Measurements from ENCODE around the gene TMEM132D.
A peak's percentile ranks its signal among the peaks of the same experiment; 100 is the strongest.

The TMEM132D gene

GRCh38 chr12:129827102-129827865, 76.5 kb downstream of the TMEM132D start:
- DNase-seq (ENCODE audit: low spot score): no peak
- no peak for FAIRE-seq

DNA sequence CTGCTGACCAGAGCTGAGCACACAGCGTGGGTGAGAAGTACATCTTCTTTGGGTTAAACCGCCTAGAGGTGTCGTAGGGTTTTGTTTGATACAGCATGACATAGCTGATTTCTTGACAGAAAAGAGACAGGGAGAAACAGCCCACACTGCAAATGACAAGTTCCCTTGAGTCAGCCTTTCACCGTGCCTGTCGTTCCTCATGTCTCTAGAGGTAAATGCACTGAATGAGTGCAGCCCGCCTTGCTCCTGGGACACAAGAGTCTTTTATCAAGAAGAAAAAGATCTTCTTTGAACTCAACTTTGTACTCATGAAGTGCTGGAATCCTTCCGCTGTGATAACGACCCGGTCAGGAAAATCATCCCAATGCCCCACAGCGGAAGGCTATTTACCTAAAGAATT, 77.6 kb downstream of the TMEM132D start:
- DNase-seq (ENCODE audit: low spot score): no peak
- no peak for FAIRE-seq

DNA sequence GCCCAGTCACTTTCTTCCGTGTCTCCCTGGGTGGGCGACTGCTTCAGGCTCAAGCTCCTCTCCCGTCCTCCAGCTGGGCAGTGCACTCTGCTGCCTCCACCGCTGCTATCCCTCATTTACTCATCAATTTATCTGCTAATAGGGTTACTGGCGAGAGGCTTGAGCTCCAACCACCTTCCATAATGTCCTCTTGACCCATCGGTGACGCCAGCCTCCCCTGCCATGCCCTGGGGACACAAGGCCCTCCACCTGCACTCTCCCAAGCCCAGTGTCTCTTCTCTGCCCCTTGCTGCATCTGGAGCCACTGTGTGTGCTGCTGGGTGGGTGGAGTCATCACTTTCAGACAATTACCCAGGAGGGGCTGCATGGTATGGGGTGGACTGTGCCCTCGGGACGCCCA, 78.5 kb downstream of the TMEM132D start:
- no peak for FAIRE-seq

DNA sequence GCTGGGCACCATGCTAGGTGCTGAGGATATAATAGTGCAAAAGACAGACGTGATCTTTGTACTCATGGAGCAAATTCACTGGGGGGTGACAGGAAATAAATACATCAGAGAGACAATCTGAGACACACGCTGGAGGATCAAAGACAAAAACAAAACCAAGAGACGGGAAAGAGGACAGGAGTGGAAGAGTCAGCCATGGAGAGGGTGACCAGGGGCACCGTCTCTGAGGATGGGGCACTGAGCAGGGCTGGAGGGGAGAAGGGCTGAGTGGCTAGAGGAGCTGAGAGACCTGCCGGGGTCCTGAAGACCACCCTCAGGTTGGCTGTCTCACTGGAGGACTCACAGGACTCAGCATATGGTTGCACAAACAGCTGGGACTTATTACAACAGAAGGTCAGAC, 81.9 kb downstream of the TMEM132D start:
- DNase-seq (ENCODE audit: low spot score): no peak
- no peak for FAIRE-seq

More for the DNA sequence above, 78.5 kb downstream of the TMEM132D start:
- DNase-seq (ENCODE audit: low spot score): no peak

GRCh38 chr12:129819391-129819790, 84.4 kb downstream of the TMEM132D start:
- no peak for FAIRE-seq

GRCh38 chr12:129815846-129816245, 88.0 kb downstream of the TMEM132D start:
- FAIRE-seq (no peak), DNase-seq (ENCODE audit: low spot score) (no peak)

More at GRCh38 chr12:129819391-129819790, 84.4 kb downstream of the TMEM132D start:
- no peak for DNase-seq (ENCODE audit: low spot score)

DNA sequence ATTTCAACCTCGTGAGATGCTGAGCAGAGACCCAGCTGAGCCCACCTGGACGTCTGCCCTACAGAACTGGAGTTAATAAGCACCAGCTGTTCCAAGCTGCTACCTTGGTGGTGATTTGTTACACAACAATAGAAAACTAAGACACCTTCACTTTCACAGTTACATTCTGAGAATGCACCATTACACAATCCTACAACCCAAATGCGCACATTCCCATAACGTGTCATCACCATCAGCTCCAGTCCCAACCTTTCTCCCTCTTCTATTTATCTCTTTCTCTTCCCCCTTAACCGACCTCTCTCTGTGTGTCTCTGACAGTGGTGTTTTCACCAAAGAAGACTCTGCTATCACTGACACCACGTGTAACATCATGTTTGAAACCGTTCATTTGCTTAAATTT, 91.9 kb downstream of the TMEM132D start:
- FAIRE-seq (no peak), DNase-seq (ENCODE audit: low spot score) (no peak)

DNA sequence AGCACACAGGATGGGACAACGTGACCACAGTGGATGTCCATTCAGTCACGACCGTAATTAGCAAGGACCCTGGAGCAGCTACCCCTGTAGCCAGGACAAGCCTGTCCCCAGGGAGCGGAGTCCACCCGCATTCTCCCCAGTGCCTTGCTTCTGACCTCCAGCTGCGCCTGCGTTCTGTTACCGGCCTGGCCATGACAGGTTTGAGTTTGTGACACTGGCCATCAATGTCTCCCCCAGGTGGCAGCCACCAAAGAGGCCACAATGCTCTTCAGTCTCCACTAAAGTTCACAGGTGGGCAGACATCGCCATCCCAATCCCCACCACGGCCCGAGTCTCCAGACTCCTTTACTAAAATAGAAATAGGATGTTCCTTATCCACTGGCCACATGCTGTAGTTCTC, 96.7 kb downstream of the TMEM132D start:
- no peak for DNase-seq (ENCODE audit: low spot score)
- FAIRE-seq: no peak

GRCh38 chr12:129791396-129791795, 112.4 kb downstream of the TMEM132D start:
- no peak for FAIRE-seq
- DNase-seq (ENCODE audit: low spot score): no peak

DNA sequence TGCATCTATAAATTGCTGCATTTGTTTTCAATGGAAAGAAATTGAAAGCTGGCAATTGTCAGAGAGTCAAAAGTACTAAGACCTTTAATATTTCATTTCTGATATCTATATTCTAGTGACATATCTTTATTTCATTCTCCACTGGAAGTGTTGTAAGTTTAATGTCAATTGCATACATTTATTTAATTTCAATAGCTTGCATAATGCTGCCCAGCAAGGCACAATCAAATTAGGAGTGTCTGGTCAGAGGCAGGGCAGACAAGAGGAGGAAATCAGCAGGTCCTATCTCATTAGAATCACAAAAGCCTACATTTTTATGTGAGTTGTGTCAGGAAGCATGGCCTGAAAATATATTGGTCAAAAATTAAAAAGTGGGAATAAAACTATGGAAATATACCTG, 112.9 kb downstream of the TMEM132D start:
- DNase-seq (ENCODE audit: low spot score): no peak
- FAIRE-seq: no peak

DNA sequence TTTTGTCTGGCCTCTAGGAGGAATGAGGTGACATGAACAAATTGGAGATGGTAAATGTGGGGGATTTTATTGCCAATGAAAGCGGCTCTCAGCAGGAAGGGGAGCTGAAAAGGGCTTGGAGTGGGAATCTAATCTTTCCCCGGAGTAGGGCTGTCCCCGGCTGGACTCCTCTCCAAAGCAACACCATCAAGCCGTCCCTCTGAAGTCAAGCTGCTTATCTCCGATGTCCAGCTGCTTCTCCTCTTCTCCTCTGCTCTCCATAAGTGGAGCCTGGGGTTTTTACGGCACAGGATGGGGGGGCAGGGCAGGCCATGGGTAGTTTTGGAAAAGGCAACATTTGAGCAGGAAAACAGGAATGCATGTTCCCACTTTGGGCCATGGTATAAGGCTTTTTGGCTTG, 113.5 kb downstream of the TMEM132D start:
- DNase-seq (ENCODE audit: low spot score) (no peak), FAIRE-seq (no peak)

- DNase-seq (ENCODE audit: low spot score) (no peak), FAIRE-seq (no peak)
Observed at GRCh38 chr12:129789921-129790320, 113.9 kb downstream of the TMEM132D start.

GRCh38 chr12:129788506-129789084, 115.2 kb downstream of the TMEM132D start:
- DNase-seq (ENCODE audit: low spot score) (peak; percentile 44), FAIRE-seq (peak; percentile 5)

DNA sequence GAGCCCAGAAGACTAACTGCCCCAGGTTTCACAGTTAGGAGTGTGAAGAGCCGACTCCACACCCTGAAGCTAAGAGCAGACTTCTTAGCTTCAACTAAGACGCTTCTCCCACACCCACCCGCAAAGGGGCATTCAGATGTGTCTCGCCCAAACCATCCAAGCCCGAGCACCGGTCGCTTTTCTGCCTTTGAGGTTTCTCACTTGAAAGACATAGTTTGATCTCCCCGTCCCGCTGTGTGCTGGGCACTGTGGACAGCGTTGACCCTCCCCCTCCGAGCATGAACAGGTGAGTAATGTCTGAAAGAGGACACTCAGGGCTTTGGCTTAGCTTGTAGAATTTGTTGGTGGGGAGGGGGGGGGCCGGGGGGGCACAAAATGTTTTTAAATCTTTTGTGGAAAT, 123.8 kb downstream of the TMEM132D start:
- FAIRE-seq (no peak), DNase-seq (ENCODE audit: low spot score) (no peak)

- no peak for FAIRE-seq
- no peak for DNase-seq (ENCODE audit: low spot score)
Observed at GRCh38 chr12:129779033-129779432, 124.8 kb downstream of the TMEM132D start.

DNA sequence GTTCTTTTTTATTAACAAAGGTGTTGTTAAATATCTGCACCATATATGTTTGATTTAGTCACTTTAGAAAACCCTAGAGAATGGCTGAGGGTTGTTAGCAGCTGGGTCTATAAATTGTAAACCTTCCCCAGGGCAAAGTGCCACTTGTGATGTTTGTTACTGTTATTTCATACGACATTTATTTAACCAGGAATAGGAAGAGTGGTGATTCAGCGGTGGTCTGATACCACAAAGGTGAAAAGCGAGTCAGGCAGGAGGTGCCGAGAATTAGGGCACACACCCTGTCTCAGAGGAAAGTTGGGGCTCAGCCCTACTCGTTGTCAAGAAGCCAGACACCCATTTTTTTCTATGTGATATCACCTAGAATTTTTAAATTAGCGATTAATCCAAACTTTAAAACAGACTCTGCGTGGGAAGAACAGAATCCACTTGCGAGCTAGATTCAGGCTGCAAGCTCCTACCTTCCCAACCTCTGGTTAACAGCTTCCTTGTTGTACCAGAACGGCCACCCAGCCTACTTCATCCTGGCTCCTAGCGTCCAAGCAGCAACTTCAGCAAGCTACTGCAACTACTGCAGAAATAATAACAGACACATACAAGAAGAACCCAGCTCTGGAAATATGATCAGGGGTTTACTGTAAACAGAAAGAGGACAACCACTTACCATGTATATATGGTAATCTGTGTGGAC, 126.7 kb downstream of the TMEM132D start:
- DNase-seq (ENCODE audit: low spot score) (no peak), FAIRE-seq (no peak)

- DNase-seq (ENCODE audit: low spot score) (peak; percentile 56), FAIRE-seq (peak; percentile 13)
Observed at GRCh38 chr12:129772501-129773493, 131.0 kb downstream of the TMEM132D start.

DNA sequence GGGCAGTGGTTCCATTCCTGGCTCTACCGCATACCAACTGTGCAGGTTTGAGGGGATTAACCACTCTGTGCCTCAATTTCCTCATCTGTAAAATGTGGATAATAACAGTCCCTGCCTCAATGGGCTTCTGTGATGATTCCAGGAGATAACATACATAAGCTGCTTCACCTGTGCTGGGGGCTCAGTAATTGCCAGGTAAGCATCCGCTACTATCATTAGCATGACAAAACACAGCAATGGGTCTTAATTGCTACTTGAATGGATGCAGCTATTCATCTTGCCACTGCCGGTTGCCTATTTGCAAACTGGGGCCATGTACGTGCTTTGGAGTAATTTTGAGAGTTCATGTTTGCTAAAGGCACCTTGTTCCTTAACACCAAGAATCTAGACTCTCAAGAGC, 132.6 kb downstream of the TMEM132D start:
- no peak for DNase-seq (ENCODE audit: low spot score)
- FAIRE-seq: no peak

DNA sequence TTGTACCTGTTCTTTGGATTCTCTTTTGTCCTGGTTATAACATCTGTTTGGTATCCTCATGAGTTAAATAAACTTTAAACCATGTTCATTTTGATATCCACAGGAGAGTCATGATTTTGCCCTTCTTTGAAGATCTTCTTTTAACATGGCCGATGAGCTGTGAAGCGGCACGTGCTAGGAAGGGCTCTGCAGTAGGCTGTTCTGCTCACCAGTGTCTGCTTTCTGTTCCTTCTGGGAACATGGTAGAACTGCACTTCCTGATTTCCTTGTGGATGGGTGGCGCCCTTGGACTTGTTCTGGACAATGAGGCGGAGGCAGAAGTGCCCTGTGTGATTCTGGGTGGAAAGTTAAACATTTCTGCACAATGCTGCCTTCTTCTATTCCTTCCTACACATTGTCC, 138.1 kb downstream of the TMEM132D start:
- FAIRE-seq (no peak), DNase-seq (ENCODE audit: low spot score) (no peak)

DNA sequence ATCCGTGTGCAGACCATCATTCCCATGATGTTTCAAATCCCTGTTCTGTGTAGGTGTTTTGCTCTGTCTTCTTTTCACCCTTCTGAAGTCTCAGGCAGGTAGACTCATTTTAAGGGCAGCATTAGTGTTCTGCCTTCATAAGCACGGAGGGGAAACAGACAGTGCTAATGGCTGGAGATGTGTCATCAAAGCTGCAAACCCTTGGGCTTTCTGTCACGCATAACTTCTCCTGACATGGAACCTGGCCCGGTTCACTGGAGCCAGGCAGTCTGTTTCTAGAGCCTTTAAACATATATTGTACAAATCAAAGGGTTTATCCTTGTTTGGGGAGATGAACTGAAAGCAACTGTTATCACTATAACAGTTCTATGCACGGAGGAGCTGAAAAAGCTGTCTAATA, 141.4 kb downstream of the TMEM132D start:
- no peak for FAIRE-seq
- no peak for DNase-seq (ENCODE audit: low spot score)

- DNase-seq (ENCODE audit: low spot score) (peak; percentile 58), FAIRE-seq (no peak)
Observed at GRCh38 chr12:129753586-129753985, 150.2 kb downstream of the TMEM132D start.

All from urothelium cell line (cell line).